KOPT-K1 (cell line): Measurements from ENCODE around the gene VSX2.

Source experiments
- H3K27ac ChIP-seq: fragments of 200-600 bp; sonication (generic); 2 replicates; pipeline ENCODE4 v1.5.1; 2016; ENCODE audit warnings: antibody characterized with exemption, mild to moderate bottlenecking, low read depth, low read length; ENCODE audit not compliant: poor library complexity, severe bottlenecking
- H3K36me3 ChIP-seq: fragments of 200-600 bp; sonication (generic); 2 replicates; pipeline ENCODE4 v1.5.1; 2017; ENCODE audit warnings: antibody characterized with exemption, mild to moderate bottlenecking, low read length, moderate library complexity; ENCODE audit not compliant: insufficient read depth
- H3K9me3 ChIP-seq: fragments of 200-600 bp; sonication (generic); 2 replicates; pipeline ENCODE4 v1.5.1; 2017; ENCODE audit warnings: antibody characterized with exemption, low read length, mild to moderate bottlenecking; ENCODE audit not compliant: insufficient read depth, poor library complexity, severe bottlenecking

VSX2 gene

GRCh38 chr14:74216671-74217070 lies 22.6 kb upstream of the VSX2 start:
- H3K27ac ChIP-seq = no peak overlapping the region

DNA sequence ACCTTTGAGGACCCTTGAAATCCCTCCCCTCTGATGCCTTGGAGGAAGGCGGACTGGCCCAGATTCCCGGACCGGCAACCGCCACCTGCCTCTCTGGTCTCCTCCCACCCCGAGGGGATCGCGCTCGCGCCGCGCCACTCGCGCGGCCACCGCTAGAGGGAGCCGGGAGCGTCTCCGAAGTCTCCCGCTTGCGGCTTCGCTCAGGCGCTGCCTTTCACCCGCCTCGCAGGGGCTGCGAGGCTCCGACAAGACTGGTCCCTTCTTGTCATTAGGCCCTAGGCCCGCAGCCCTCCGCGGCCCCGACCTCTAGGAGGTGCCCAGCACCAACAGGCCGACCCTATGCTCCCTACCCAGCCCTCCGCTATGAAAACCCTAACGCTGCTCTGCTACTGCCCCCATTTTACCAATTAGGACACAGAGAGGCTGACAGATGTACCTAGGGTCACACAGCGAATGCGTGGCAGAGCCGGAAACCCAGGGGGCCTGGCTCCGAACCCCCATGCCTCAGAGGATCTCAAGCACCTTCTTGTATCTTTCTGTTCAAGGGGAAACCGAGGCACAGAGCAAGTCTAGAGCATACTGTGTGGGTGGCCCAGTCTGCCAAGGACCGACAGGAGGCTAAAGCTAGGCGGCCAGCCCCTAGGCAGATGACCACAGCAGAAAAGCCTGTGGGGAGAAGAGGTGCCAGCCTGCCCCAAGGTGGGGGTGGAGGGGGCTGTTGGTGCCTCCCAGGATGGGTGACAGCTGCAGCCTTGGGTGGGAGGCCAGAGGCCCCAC lies 21.4 kb upstream of the VSX2 start:
- Histone ChIP-seq H3K36me3 (no peaks in the 10 kb centered on the region), H3K27ac (no peak overlapping the region), H3K9me3 (no peaks in the 10 kb centered on the region)

More at GRCh38 chr14:74216671-74217070, 22.6 kb upstream of the VSX2 start:
- Histone ChIP-seq H3K36me3 (no peaks in the 10 kb centered on the region), H3K9me3 (no peaks in the 10 kb centered on the region)

GRCh38 chr14:74218462-74218861 lies 20.8 kb upstream of the VSX2 start:
- Histone ChIP-seq H3K9me3 (no peaks in the 10 kb centered on the region), H3K27ac (no peak overlapping the region), H3K36me3 (no peaks in the 10 kb centered on the region)

GRCh38 chr14:74219277-74220205 lies 19.7 kb upstream of the VSX2 start:
- no peaks in the 10 kb centered on the region for H3K36me3 ChIP-seq
- no peak overlapping the region for H3K27ac ChIP-seq
- H3K9me3 ChIP-seq = no peaks in the 10 kb centered on the region

GRCh38 chr14:74220991-74221390 lies 18.3 kb upstream of the VSX2 start:
- Histone ChIP-seq H3K9me3 (no peaks in the 10 kb centered on the region), H3K27ac (no peak overlapping the region), H3K36me3 (no peaks in the 10 kb centered on the region)

DNA sequence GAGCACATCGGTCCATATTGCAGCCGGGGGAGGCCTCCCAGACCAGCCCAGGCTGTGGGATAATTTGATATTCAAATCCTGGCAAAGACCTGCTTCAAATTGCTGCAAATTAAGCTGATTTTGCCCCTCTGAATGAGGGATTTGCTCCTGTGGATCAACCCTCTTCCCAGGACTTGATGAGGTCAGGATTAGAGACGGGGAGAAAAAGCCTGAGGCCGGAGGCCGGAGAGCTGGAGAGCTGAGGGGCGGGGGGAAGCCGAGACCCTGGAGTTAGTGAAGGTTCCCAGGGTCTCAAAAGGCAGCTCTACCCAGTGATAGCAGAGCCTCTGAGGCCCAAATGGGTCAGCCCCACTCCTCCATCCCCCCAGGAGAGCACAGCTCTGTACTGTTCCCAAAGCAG lies 17.5 kb upstream of the VSX2 start:
- no peaks in the 10 kb centered on the region for H3K9me3 ChIP-seq
- no peak overlapping the region for H3K27ac ChIP-seq
- H3K36me3 ChIP-seq = no peaks in the 10 kb centered on the region

GRCh38 chr14:74223016-74223415 lies 16.2 kb upstream of the VSX2 start:
- no peak overlapping the region for H3K27ac ChIP-seq
- no peaks in the 10 kb centered on the region for H3K36me3 ChIP-seq
- no peaks in the 10 kb centered on the region for H3K9me3 ChIP-seq

- Histone ChIP-seq H3K27ac (no peak overlapping the region), H3K36me3 (no peaks in the 10 kb centered on the region), H3K9me3 (peaks cover 13% of the 10 kb centered on the region)
Measured at GRCh38 chr14:74231784-74232183, 7.5 kb upstream of the VSX2 start.

- Histone ChIP-seq H3K9me3 (peaks cover 13% of the 10 kb centered on the region), H3K27ac (no peak overlapping the region), H3K36me3 (no peaks in the 10 kb centered on the region)
Measured at GRCh38 chr14:74235017-74235416, 4.2 kb upstream of the VSX2 start.

DNA sequence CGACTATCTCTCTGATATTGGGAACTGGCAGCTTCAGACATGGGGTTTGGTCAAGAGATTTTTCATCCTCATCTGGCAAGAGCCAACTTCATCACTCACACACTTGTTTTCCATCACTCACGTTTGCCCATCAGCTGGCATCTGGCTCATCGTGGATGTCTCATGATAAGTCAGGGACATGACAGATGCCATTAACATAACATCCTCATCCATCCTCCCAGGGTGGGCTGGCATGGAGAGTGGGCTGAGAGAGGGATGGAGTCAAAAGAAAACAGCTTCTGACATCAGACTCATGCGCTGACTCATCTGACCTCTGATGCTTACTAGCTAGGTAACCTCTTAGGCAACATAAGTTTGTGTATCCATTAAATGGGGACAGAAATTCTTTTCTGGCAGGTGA lies 1.8 kb upstream of the VSX2 start:
- Histone ChIP-seq H3K27ac (no peak overlapping the region), H3K36me3 (no peaks in the 10 kb centered on the region), H3K9me3 (peaks cover 3% of the 10 kb centered on the region)

GRCh38 chr14:74239848-74240793 lies 872 bp downstream of the VSX2 start:
- H3K36me3 ChIP-seq = no peaks in the 10 kb centered on the region
- no peaks in the 10 kb centered on the region for H3K9me3 ChIP-seq
- no peak overlapping the region for H3K27ac ChIP-seq

DNA sequence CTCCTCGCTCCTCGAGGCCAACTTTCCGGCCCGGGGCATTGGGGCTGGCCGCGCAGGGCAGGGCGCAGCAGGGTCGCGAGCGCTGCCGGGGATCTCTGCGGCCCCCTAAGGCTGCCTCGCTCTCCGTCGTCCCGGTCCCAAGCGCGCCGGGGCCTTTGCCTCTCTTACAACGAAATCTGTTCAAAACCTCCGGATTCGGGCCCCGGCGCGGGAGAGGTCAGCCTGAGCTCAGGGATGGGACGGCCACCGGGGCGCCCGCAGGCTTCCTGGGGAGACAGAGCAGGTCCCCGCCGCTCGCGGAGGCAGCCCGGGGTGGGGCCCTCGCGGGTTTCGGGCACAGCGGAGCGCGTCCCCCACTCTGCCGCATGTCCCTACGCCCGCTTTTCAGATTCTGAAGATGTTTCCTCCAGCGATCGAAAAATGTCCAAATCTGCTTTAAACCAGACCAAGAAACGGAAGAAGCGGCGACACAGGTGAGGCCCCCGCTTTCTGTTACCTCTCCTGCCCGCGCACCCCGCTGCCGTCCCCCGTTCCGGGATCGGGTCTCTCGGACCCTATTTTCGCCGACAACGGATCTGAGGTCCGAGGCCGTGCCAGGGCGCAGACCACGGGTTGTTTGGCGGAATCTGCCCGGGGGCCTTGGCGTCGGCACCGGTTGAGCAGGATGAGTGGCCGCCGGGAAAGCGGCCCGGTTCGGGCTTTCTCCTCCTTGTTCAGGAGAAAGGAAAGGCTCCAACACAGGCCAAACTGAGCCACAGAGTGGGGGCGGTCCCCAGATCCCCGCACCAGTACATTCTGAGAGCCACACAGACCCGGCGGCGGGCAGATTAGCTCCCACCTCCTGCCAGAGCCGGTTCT lies 1.8 kb downstream of the VSX2 start:
- Histone ChIP-seq H3K27ac (no peak overlapping the region), H3K9me3 (no peaks in the 10 kb centered on the region), H3K36me3 (no peaks in the 10 kb centered on the region)

DNA sequence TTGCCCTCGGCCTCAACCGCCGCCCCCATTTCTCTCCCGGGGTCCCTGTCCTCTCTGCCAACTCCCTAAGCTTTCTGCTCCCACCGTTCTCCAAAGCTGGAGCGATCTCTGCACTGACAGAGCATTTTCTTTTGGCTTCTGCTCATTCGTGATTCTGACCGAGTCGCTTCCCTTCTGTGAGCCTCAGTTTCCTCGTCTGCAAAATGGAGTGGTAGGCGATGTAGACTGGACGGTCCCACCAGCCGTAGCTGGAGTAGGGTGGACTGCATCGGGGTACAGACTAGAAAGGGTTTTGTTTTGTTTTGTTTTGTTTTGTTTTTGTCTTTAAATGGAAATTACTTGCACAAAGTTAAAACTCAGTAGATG lies 2.4 kb downstream of the VSX2 start:
- H3K27ac ChIP-seq = no peak overlapping the region
- H3K36me3 ChIP-seq = no peaks in the 10 kb centered on the region
- no peaks in the 10 kb centered on the region for H3K9me3 ChIP-seq
